A549 (cell line): ENCODE measurements around the gene BICRA. TPM values are rescaled to one million over a fixed set of nuclear protein-coding genes. Genes with fewer than 3 reads are reported as not detected.

Source experiments
- ATAC-seq, 2 experiments: fragments of 200-7000 bp in 1 of 2; fragments of >200 bp in 1 of 2; cut with Nextera tagmentation in 1 of 2; cut with Tn5 transposase in 1 of 2; 3 replicates each; pipeline versions ENCODE4 v1.8.0 to v1.9.1; 2018 to 2020; ENCODE audit warnings: mild to moderate bottlenecking in 1 of 2, moderate library complexity in 1 of 2
- CTCF ChIA-PET: fragments of 300-600 bp; sonication (Branson Sonifier 250); formaldehyde crosslinking; extraction: SDS; loops from one replicate; lab custom pipeline; 2021; ENCODE audit warnings: antibody characterized with exemption, inconsistent platforms; lab: Yijun Ruan, JAX
- POLR2A ChIA-PET: fragments of 350-600 bp; formaldehyde crosslinking; extraction: SDS; loops from one replicate; lab custom pipeline; 2021; ENCODE audit warnings: antibody characterized with exemption, inconsistent platforms; lab: Yijun Ruan, JAX
- DNase-seq, 2 experiments: peaks; one replicate each; pipeline versions ENCODE4 v3.0.0 to v3.0.0-alpha.2; 2011 to 2016; ENCODE audit warnings: low read depth in 1 of 2, low spot score in 1 of 2
- FAIRE-seq: peaks from 2 replicates; lab custom pipeline; 2011; peaks lifted over from hg19 to GRCh38; lab: Jason Lieb, UNC
- H3K27ac ChIP-seq, 2 experiments: fragments of >200 bp; sonication (Bioruptor Twin); formaldehyde crosslinking; 3 replicates each; pipeline ENCODE4 v1.5.1; 2016 to 2017
- H3K4me1 ChIP-seq: fragments of >200 bp; sonication (Bioruptor Twin); formaldehyde crosslinking; 3 replicates; pipeline ENCODE4 v1.6.1; 2016
- H3K4me2 ChIP-seq: fragments of >200 bp; sonication (Bioruptor Twin); formaldehyde crosslinking; 3 replicates; pipeline ENCODE4 v1.6.1; 2016
- H3K4me3 ChIP-seq: fragments of >200 bp; sonication (Bioruptor Twin); formaldehyde crosslinking; 3 replicates; pipeline ENCODE4 v1.5.1; 2016
- H3K9me3 ChIP-seq: fragments of >200 bp; sonication (Bioruptor Twin); formaldehyde crosslinking; 3 replicates; pipeline ENCODE4 v1.6.1; 2016
- CEBPB ChIP-seq, 2 experiments: fragments of >200 bp in 1 of 2; sonication (Bioruptor Twin) in 1 of 2; formaldehyde crosslinking in 1 of 2; IDR thresholded peaks; 2 replicates each; pipeline ENCODE4 v1.6.1; 2012 to 2016
- EHF ChIP-seq: fragments of 250-450 bp; sonication (Bioruptor Pico); IDR thresholded peaks from 2 replicates; pipeline ENCODE4 v1.5.0; 2020; ENCODE audit warnings: mild to moderate bottlenecking
- HDAC2 ChIP-seq: fragments of 200-600 bp; sonication (generic); IDR thresholded peaks from 2 replicates; pipeline ENCODE4 v1.6.1; 2016
- HOXA7 ChIP-seq: fragments of 250-450 bp; sonication (Bioruptor Pico); IDR thresholded peaks from 2 replicates; pipeline ENCODE4 v1.5.0; 2020; ENCODE audit warnings: mild to moderate bottlenecking, moderate library complexity
- HOXB5 ChIP-seq: fragments of 250-450 bp; sonication (Bioruptor Pico); IDR thresholded peaks from 2 replicates; pipeline ENCODE4 v1.5.0; 2020; ENCODE audit warnings: mild to moderate bottlenecking, moderate library complexity
- JUN ChIP-seq, 2 experiments: fragments of >200 bp; sonication (Bioruptor Twin); formaldehyde crosslinking; IDR thresholded peaks; 2 replicates in 1 of 2; 3 replicates in 1 of 2; pipeline ENCODE4 v1.6.1; 2016 to 2017
- JUNB ChIP-seq: fragments of >200 bp; sonication (Bioruptor Twin); formaldehyde crosslinking; IDR thresholded peaks from 2 replicates; pipeline ENCODE4 v1.6.1; 2016
- MAFK ChIP-seq: fragments of 450-650 bp; IDR thresholded peaks from 2 replicates; pipeline ENCODE4 v1.6.1; 2014; ENCODE audit not compliant: partially characterized antibody
- POLR2A ChIP-seq: IDR thresholded peaks from 2 replicates; pipeline ENCODE4 v1.6.1; 2012; ENCODE audit warnings: mild to moderate bottlenecking, low read length
- RFX5 ChIP-seq: fragments of 450-650 bp; IDR thresholded peaks from 2 replicates; pipeline ENCODE4 v1.7.1; 2014; ENCODE audit warnings: antibody characterized with exemption, mild to moderate bottlenecking, moderate library complexity
- SREBF2 ChIP-seq: fragments of 450-650 bp; IDR thresholded peaks from 2 replicates; pipeline ENCODE4 v1.6.1; 2014; ENCODE audit warnings: mild to moderate bottlenecking, moderate library complexity
- WGBS: methylation state at CpG from one replicate; pipeline ENCODE4 v1.1.6; 2017; ENCODE audit errors: missing lambda C conversion rate; 5-methylcytosine and 5-hydroxymethylcytosine counted together
- polyA minus RNA-seq: library from RNA; depleted of rRNA, polyadenylated mRNA; stranded (reverse); fragments of >200 nt; gene quantifications from 2 replicates; pipeline ENCODE4 v1.2.3, GENCODE V29; 2011; rRNA and poly(A)+ RNA removed
- polyA plus RNA-seq, 4 experiments: library from polyadenylated mRNA; depleted of rRNA in 3 of 4; stranded (reverse); fragments of >200 nt; fragmentation: RNase III in 1 of 4; extraction: RNeasy Plus Mini Kit Qiagen cat#74134 plus additional on column Dnase treatment in 1 of 4; gene quantifications; 2 replicates in 3 of 4; 3 replicates in 1 of 4; pipeline ENCODE4 v1.2.3, GENCODE V29; 2011 to 2017
- TF ChIP-seq, protein P1 (sequence below): IDR thresholded peaks from 2 replicates; pipeline ENCODE4 v1.6.1; 2012; ENCODE audit warnings: low read depth, borderline replicate concordance
- TF ChIP-seq, protein P2 (sequence below): fragments of >200 bp; sonication (Bioruptor Twin); formaldehyde crosslinking; IDR thresholded peaks from 2 replicates; pipeline ENCODE4 v1.6.1; 2016
- TF ChIP-seq, protein P3 (sequence below): fragments of 250-450 bp; sonication (Bioruptor Pico); IDR thresholded peaks from 2 replicates; pipeline ENCODE4 v1.5.0; 2020; ENCODE audit warnings: low read depth, mild to moderate bottlenecking, moderate library complexity
- TF ChIP-seq, protein P4 (sequence below): fragments of >200 bp; sonication (Bioruptor Twin); formaldehyde crosslinking; IDR thresholded peaks from 3 replicates; pipeline ENCODE4 v1.6.1; 2016
- TF ChIP-seq, protein P5 (sequence below): IDR thresholded peaks from 2 replicates; pipeline ENCODE4 v1.6.1; 2012

The BICRA gene
- polyA plus RNA-seq (2011; rRNA removed) (0.83 and 1.1 TPM in 2 replicates), polyA plus RNA-seq (2017; fragmentation: RNase III; extraction: RNeasy Plus Mini Kit Qiagen cat#74134 plus additional on column Dnase treatment) (12.4 to 14.6 TPM (median 12.4 TPM) in 3 replicates), polyA minus RNA-seq (5.8 and 9.0 TPM in 2 replicates)
- 2.2 and 3.6 TPM in 2 replicates for polyA plus RNA-seq (2012; cell fraction: cytosol; rRNA removed)
- 13.2 and 16.4 TPM in 2 replicates for polyA plus RNA-seq (2012; cell fraction: nucleus; rRNA removed)

DNA sequence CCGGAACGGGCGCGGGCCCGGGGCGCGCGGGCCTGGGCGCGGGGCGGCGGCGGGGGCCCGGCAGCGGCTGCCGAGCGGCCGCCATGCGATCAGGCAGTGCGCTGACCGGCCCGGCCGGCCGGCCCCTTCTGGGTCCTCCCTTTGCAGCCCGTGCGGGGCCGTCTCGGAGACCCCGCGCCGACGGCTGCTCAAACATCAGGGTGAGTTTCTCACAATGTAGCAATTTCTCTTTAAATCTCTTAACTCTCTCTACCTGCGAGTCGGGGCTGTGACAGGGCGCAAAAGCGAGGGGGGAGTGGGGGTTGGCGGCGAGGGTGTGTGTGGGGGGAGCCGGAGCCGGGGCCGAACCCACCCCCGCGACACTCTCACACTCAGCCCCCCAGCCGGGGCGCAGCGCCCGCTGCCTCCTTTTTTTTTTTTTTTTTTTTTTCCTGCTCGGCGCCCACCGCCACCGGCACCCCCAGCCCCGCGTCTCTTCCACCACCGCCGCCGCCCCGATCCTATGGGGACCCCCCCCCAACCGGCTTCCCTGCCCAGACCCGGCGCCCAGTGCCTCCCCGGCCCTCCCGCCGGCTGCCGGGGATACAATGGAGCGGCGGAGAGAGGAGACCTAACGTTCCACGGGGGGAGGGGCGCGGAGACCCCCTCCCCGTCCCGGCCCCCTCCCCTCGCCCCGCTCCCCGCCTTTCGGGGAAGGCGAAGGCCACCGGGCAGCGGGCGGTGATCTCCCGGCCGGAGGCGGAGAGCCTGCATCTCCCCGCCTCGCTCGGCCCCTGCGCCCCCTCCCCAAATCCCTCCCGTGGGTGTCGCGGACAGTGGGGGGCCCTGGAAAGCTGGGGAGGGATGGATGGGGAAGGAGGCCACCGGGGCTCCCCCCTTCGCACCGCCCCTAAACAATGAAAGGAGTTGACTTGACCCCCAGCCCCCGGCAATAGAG is at the start of gene BICRA:
Gene BICRA (plus strand): TSS at position 166 of the 937 bp plus-strand sequence. CDS start 64,441 bp downstream, outside the sequence.
- peak within 1 kb of the TSS; percentile 93 to 96 for H3K27ac ChIP-seq
- 4% methylated on average over 45 of the region's 94 CpGs for WGBS
- POLR2A ChIA-PET = interaction anchor here (1.0 to 1.5 kb wide), 3 partner anchors 9 to 94 kb away, joined by 3 to 13 read pairs (median 4); no protein-coding TSS in a partner anchor

DNA sequence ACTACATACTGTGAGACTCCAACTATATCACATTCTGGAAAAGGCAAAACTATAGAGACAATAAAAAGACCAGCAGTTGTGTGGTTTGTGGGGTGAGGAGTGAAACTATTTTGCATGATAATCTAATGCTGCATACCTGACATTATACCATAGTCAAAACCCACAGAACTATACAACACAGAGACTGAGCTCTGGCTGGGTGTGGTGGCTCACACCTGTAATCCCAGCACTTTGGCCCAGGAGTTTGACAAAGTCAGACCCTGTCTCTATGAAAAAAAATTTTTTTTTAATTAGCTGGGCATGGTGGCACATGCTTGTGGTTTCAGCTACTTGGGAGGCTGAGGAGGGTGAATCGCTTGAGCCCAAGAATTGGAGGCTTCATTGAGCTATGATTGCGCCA is 47.9 kb upstream of the BICRA start:
- TF ChIP-seq, protein P1, sequence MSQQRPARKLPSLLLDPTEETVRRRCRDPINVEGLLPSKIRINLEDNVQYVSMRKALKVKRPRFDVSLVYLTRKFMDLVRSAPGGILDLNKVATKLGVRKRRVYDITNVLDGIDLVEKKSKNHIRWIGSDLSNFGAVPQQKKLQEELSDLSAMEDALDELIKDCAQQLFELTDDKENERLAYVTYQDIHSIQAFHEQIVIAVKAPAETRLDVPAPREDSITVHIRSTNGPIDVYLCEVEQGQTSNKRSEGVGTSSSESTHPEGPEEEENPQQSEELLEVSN = no peak
- TF ChIP-seq, protein P2, sequence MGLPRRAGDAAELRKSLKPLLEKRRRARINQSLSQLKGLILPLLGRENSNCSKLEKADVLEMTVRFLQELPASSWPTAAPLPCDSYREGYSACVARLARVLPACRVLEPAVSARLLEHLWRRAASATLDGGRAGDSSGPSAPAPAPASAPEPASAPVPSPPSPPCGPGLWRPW = no peak
- no peak for TF ChIP-seq HOXA7 (CRISPR knock-in tag)
- TF ChIP-seq, protein P3, sequence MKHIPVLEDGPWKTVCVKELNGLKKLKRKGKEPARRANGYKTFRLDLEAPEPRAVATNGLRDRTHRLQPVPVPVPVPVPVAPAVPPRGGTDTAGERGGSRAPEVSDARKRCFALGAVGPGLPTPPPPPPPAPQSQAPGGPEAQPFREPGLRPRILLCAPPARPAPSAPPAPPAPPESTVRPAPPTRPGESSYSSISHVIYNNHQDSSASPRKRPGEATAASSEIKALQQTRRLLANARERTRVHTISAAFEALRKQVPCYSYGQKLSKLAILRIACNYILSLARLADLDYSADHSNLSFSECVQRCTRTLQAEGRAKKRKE (CRISPR knock-in tag) = no peak
- TF ChIP-seq HOXB5 (CRISPR knock-in tag) = no peak
- POLR2A ChIA-PET = interaction anchor here (0.6 kb wide), 1 partner anchor 186 kb away, joined by 6 read pairs; no protein-coding TSS in a partner anchor

More for the DNA sequence above, at the start of gene BICRA:
- Histone ChIP-seq H3K9me3 (no peaks in the 10 kb centered on the region), H3K4me3 (peak within 1 kb of the TSS; percentile 92), H3K4me1 (peaks cover 22% of the 10 kb centered on the region), H3K4me2 (peak within 1 kb of the TSS; percentile 95)
- FAIRE-seq = no peak
- CTCF ChIA-PET = interaction anchor here (1.1 to 2.7 kb wide), 8 partner anchors 9 to 172 kb away, joined by 3 to 14 read pairs (median 6); partner anchors contain the start of gene NAPA
- peak; percentile 52 to 65 for ATAC-seq
- DNase-seq = peak; percentile 84 to 86
- TF ChIP-seq, protein P4, sequence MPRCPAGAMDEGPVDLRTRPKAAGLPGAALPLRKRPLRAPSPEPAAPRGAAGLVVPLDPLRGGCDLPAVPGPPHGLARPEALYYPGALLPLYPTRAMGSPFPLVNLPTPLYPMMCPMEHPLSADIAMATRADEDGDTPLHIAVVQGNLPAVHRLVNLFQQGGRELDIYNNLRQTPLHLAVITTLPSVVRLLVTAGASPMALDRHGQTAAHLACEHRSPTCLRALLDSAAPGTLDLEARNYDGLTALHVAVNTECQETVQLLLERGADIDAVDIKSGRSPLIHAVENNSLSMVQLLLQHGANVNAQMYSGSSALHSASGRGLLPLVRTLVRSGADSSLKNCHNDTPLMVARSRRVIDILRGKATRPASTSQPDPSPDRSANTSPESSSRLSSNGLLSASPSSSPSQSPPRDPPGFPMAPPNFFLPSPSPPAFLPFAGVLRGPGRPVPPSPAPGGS = 0 out of 3 replicates have a peak, but pooled peaks have one; percentile 24
- TF ChIP-seq RFX5 = no peak
- no peak for TF ChIP-seq JUNB
- peak; percentile 19 to 71; a peak in 2 of 5 replicates for TF ChIP-seq JUN (IDR thresholded peaks at IDR 0.05)
- TF ChIP-seq, protein P5, sequence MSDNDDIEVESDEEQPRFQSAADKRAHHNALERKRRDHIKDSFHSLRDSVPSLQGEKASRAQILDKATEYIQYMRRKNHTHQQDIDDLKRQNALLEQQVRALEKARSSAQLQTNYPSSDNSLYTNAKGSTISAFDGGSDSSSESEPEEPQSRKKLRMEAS = peak; percentile 54; the same call in 1 of the 2 replicates
- TF ChIP-seq EHF (CRISPR knock-in tag) = no peak
- TF ChIP-seq POLR2A = peak; percentile 50
- 0 out of 4 replicates have a peak, but pooled peaks of 1 of the 2 experiments have one; percentile 13 for TF ChIP-seq CEBPB (IDR thresholded peaks at IDR 0.05)
- no peak for TF ChIP-seq SREBF2
- no peak for TF ChIP-seq HDAC2
- TF ChIP-seq MAFK = no peak

More for the DNA sequence above, 47.9 kb upstream of the BICRA start:
- H3K27ac ChIP-seq = no peak overlapping the region
- CTCF ChIA-PET = interaction anchor here (1.0 to 2.7 kb wide), 8 partner anchors 15 to 146 kb away, joined by 3 to 13 read pairs (median 4); partner anchors contain the start of gene NAPA
- FAIRE-seq = no peak
- no peak for DNase-seq
- no peaks in the 10 kb centered on the region for H3K9me3 ChIP-seq
- peak in 1 of 2 experiments; percentile 30; a peak in 1 of 6 replicates for ATAC-seq
- no peak overlapping the region for H3K4me3 ChIP-seq
- no peak overlapping the region for H3K4me2 ChIP-seq
- 89% methylated on average over 2 of the region's 2 CpGs for WGBS
- H3K4me1 ChIP-seq = peaks cover 9% of the 10 kb centered on the region; the same call in 2 of the 3 replicates
